H9 (cell line): Measurements from ENCODE around the gene SCYGR8. TPM values are rescaled to one million over a fixed set of nuclear protein-coding genes. Genes with fewer than 3 reads are reported as not detected.

Experiments used
- DNase-seq: peaks from one replicate; pipeline ENCODE4 v3.0.0-alpha.2; 2017
- H2AFZ ChIP-seq: one replicate; pipeline ENCODE4 v1.6.1; 2013; ENCODE audit warnings: mild to moderate bottlenecking, low read length, control low read depth, moderate library complexity
- H2AK5ac ChIP-seq: 2 replicates; pipeline ENCODE4 v1.6.1; 2013; ENCODE audit warnings: low read length, control low read depth, mixed read lengths; ENCODE audit not compliant: insufficient read length
- H2BK120ac ChIP-seq: one replicate; pipeline ENCODE4 v1.6.1; 2013; ENCODE audit warnings: low read depth, mild to moderate bottlenecking, low read length, control low read depth, inconsistent platforms; ENCODE audit not compliant: poor library complexity, severe bottlenecking
- H2BK12ac ChIP-seq: 2 replicates; pipeline ENCODE4 v1.6.1; 2013; ENCODE audit warnings: low read length, control low read depth, mixed read lengths, low read depth; ENCODE audit not compliant: insufficient read length
- H2BK15ac ChIP-seq: 2 replicates; pipeline ENCODE4 v1.6.1; 2013; ENCODE audit warnings: low read depth, low read length, control low read depth
- H2BK20ac ChIP-seq: one replicate; pipeline ENCODE4 v1.6.1; 2013; ENCODE audit warnings: low read depth, mild to moderate bottlenecking, low read length, control low read depth, inconsistent platforms; ENCODE audit not compliant: poor library complexity, severe bottlenecking
- H2BK5ac ChIP-seq: 2 replicates; pipeline ENCODE4 v1.6.1; 2013; ENCODE audit warnings: low read length, control low read depth, mixed read lengths; ENCODE audit not compliant: insufficient read length
- H3K14ac ChIP-seq: 2 replicates; pipeline ENCODE4 v1.6.1; 2013; ENCODE audit warnings: low read length, control low read depth; ENCODE audit not compliant: insufficient read depth
- H3K18ac ChIP-seq: 2 replicates; pipeline ENCODE4 v1.6.1; 2013; ENCODE audit warnings: low read depth, mild to moderate bottlenecking, mixed read lengths, low read length, control low read depth; ENCODE audit not compliant: insufficient read length
- H3K23ac ChIP-seq: 2 replicates; pipeline ENCODE4 v1.6.1; 2013; ENCODE audit warnings: low read length, control low read depth, mixed read lengths, low read depth; ENCODE audit not compliant: insufficient read length
- H3K23me2 ChIP-seq: 2 replicates; pipeline ENCODE4 v1.6.1; 2013; ENCODE audit warnings: low read depth, mild to moderate bottlenecking, mixed read lengths, low read length, control low read depth; ENCODE audit not compliant: insufficient read length, poor library complexity, severe bottlenecking
- H3K27ac ChIP-seq: 2 replicates; pipeline ENCODE4 v1.5.1; 2013; ENCODE audit warnings: low read length, control low read depth, mixed read lengths, low read depth; ENCODE audit not compliant: insufficient read length
- H3K27me3 ChIP-seq: 2 replicates; pipeline ENCODE4 v1.6.1; 2013; ENCODE audit warnings: low read length, control low read depth, inconsistent platforms; ENCODE audit not compliant: insufficient read depth
- H3K4ac ChIP-seq: 2 replicates; pipeline ENCODE4 v1.6.1; 2013; ENCODE audit warnings: low read depth, mild to moderate bottlenecking, control low read depth, inconsistent platforms, low read length, moderate library complexity
- H3K4me1 ChIP-seq: 2 replicates; pipeline ENCODE4 v1.6.1; 2013; ENCODE audit warnings: low read length, control low read depth, inconsistent platforms; ENCODE audit not compliant: insufficient read depth
- H3K4me2 ChIP-seq: 2 replicates; pipeline ENCODE4 v1.6.1; 2013; ENCODE audit warnings: low read length, control low read depth, mixed read lengths; ENCODE audit not compliant: insufficient read length, insufficient read depth
- H3K56ac ChIP-seq: 2 replicates; pipeline ENCODE4 v1.6.1; 2013; ENCODE audit warnings: low read depth, mild to moderate bottlenecking, mixed read lengths, low read length, control low read depth; ENCODE audit not compliant: insufficient read length
- H3K79me1 ChIP-seq: 2 replicates; pipeline ENCODE4 v1.6.1; 2013; ENCODE audit warnings: low read depth, mild to moderate bottlenecking, moderate library complexity, low read length, control low read depth, inconsistent platforms; ENCODE audit not compliant: insufficient read depth, poor library complexity, severe bottlenecking
- H3K79me2 ChIP-seq: 2 replicates; pipeline ENCODE4 v1.6.1; 2013; ENCODE audit warnings: low read length, control low read depth, inconsistent platforms; ENCODE audit not compliant: insufficient read depth
- H3K9ac ChIP-seq: 2 replicates; pipeline ENCODE4 v1.6.1; 2013; ENCODE audit warnings: low read length, control low read depth, mixed read lengths; ENCODE audit not compliant: insufficient read length; ENCODE audit errors: extremely low read depth
- H3K9me3 ChIP-seq: one replicate; pipeline ENCODE4 v1.6.1; 2013; ENCODE audit warnings: low read depth, low read length, inconsistent platforms; ENCODE audit not compliant: control insufficient read depth
- H3T11ph ChIP-seq: one replicate; pipeline ENCODE4 v1.6.1; 2013; ENCODE audit warnings: mild to moderate bottlenecking, low read length, control low read depth, inconsistent platforms
- H4K20me1 ChIP-seq: one replicate; pipeline ENCODE4 v1.6.1; 2013; ENCODE audit not compliant: control insufficient read depth, insufficient read length, insufficient read depth
- H4K5ac ChIP-seq: 2 replicates; pipeline ENCODE4 v1.6.1; 2013; ENCODE audit warnings: low read depth, mild to moderate bottlenecking, mixed read lengths, low read length, control low read depth; ENCODE audit not compliant: insufficient read length
- H4K8ac ChIP-seq: replicated peaks from 2 replicates; pipeline ENCODE4 v1.6.1; 2013; ENCODE audit warnings: low read length, control low read depth, mixed read lengths, low read depth; ENCODE audit not compliant: insufficient read length
- H4K91ac ChIP-seq: 2 replicates; pipeline ENCODE4 v1.6.1; 2013; ENCODE audit warnings: low read depth, mild to moderate bottlenecking, moderate library complexity, mixed read lengths, low read length, control low read depth; ENCODE audit not compliant: insufficient read length
- H3K27ac Mint-ChIP-seq, 3 experiments: 2 replicates in 2 of 3; 3 replicates in 1 of 3; pipeline ENCODE4 v1.8.0; 2020 to 2021; ENCODE audit warnings: mixed read lengths in 3 of 3, mild to moderate bottlenecking in 1 of 3, moderate library complexity in 1 of 3
- H3K27me3 Mint-ChIP-seq: 2 replicates; pipeline ENCODE4 v1.8.0; 2021; ENCODE audit warnings: low read depth, mild to moderate bottlenecking, moderate library complexity, mixed read lengths
- H3K36me3 Mint-ChIP-seq, 3 experiments: 2 replicates in 2 of 3; 3 replicates in 1 of 3; pipeline ENCODE4 v1.8.0; 2020 to 2021; ENCODE audit warnings: low read depth in 3 of 3, mixed read lengths in 3 of 3; ENCODE audit not compliant: insufficient read depth in 1 of 3
- H3K4me1 Mint-ChIP-seq, 2 experiments: 2 replicates each; pipeline ENCODE4 v1.8.0; 2020; ENCODE audit warnings: mixed read lengths in 2 of 2
- H3K4me3 Mint-ChIP-seq, 2 experiments: 2 replicates in 1 of 2; 3 replicates in 1 of 2; pipeline ENCODE4 v1.8.0; 2020 to 2021; ENCODE audit warnings: mild to moderate bottlenecking in 2 of 2, mixed read lengths in 2 of 2, moderate library complexity in 1 of 2
- H3K9me3 Mint-ChIP-seq, 2 experiments: 2 replicates in 1 of 2; 3 replicates in 1 of 2; pipeline ENCODE4 v1.8.0; 2020; ENCODE audit warnings: mild to moderate bottlenecking in 2 of 2, mixed read lengths in 2 of 2, moderate library complexity in 1 of 2
- WGBS: extraction: QIAGEN DNeasy Blood & Tissue Kit; methylation state at CpG from one replicate; pipeline ENCODE4 v1.1.7; 2013; ENCODE audit warnings: missing lambda C conversion rate, low lambda C conversion rate, mixed read lengths; ENCODE audit not compliant: insufficient read length; ENCODE audit errors: extremely low coverage; 5-methylcytosine and 5-hydroxymethylcytosine counted together
- total RNA-seq: library from RNA; stranded (reverse); gene quantifications from 2 replicates; pipeline ENCODE4 v1.2.1, GENCODE V29; 2021
- TF ChIP-seq, protein P1 (sequence below): fragments of 200-600 bp; sonication (generic); conservative IDR thresholded peaks from 3 replicates; pipeline ENCODE4 v1.8.0; 2021; ENCODE audit warnings: antibody characterized with exemption, mild to moderate bottlenecking

SCYGR8 gene
- total RNA-seq, 1 experiment from 2014 or later = not detected

- H2AFZ ChIP-seq = no peak overlapping the region
- H3K36me3 Mint-ChIP-seq = no peaks in the 10 kb centered on the region
Measured at GRCh38 chr2:227765788-227766372, 20.2 kb downstream of the SCYGR8 start.

More at GRCh38 chr2:227765788-227766372, 20.2 kb downstream of the SCYGR8 start:
- Histone ChIP-seq H3K9me3 (no peaks in the 10 kb centered on the region), H2AK5ac (no peak overlapping the region), H3K23ac (no peak overlapping the region), H3T11ph (no peak overlapping the region), H3K27me3 (no peaks in the 10 kb centered on the region), H3K9ac (no peak overlapping the region), H3K4me2 (no peak overlapping the region), H3K4ac (no peak overlapping the region), H4K20me1 (no peaks in the 10 kb centered on the region), H2BK20ac (no peak overlapping the region), H3K79me1 (no peaks in the 10 kb centered on the region), H2BK12ac (no peak overlapping the region), H2BK120ac (no peak overlapping the region), H4K5ac (no peak overlapping the region), H2BK5ac (no peak overlapping the region), H4K91ac (no peak overlapping the region), H3K79me2 (no peaks in the 10 kb centered on the region), H4K8ac (no peak overlapping the region), H3K18ac (no peak overlapping the region), H3K23me2 (no peaks in the 10 kb centered on the region), H3K14ac (no peak overlapping the region), H3K56ac (no peak overlapping the region), H2BK15ac (no peak overlapping the region), H3K4me1 (no peaks in the 10 kb centered on the region), H3K27ac (no peak overlapping the region)
- WGBS = no CpG with 5 or more reads among the region's 4 CpGs
- peaks cover 0 to 1% of the 10 kb centered on the region in 2 experiments; a peak in 3 of 4 replicates for H3K4me1 Mint-ChIP-seq
- no peaks in the 10 kb centered on the region; a peak in 1 of 5 replicates for H3K9me3 Mint-ChIP-seq
- no peak for DNase-seq
- no peak overlapping the region for H3K4me3 Mint-ChIP-seq
- H3K27ac Mint-ChIP-seq = no peak overlapping the region
- TF ChIP-seq, protein P1, sequence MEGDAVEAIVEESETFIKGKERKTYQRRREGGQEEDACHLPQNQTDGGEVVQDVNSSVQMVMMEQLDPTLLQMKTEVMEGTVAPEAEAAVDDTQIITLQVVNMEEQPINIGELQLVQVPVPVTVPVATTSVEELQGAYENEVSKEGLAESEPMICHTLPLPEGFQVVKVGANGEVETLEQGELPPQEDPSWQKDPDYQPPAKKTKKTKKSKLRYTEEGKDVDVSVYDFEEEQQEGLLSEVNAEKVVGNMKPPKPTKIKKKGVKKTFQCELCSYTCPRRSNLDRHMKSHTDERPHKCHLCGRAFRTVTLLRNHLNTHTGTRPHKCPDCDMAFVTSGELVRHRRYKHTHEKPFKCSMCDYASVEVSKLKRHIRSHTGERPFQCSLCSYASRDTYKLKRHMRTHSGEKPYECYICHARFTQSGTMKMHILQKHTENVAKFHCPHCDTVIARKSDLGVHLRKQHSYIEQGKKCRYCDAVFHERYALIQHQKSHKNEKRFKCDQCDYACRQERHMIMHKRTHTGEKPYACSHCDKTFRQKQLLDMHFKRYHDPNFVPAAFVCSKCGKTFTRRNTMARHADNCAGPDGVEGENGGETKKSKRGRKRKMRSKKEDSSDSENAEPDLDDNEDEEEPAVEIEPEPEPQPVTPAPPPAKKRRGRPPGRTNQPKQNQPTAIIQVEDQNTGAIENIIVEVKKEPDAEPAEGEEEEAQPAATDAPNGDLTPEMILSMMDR = no peak
- H3K27me3 Mint-ChIP-seq = no peaks in the 10 kb centered on the region
